ENCODE results near the gene PCGF3.

PCGF3 gene, protein sequence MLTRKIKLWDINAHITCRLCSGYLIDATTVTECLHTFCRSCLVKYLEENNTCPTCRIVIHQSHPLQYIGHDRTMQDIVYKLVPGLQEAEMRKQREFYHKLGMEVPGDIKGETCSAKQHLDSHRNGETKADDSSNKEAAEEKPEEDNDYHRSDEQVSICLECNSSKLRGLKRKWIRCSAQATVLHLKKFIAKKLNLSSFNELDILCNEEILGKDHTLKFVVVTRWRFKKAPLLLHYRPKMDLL

DNA sequence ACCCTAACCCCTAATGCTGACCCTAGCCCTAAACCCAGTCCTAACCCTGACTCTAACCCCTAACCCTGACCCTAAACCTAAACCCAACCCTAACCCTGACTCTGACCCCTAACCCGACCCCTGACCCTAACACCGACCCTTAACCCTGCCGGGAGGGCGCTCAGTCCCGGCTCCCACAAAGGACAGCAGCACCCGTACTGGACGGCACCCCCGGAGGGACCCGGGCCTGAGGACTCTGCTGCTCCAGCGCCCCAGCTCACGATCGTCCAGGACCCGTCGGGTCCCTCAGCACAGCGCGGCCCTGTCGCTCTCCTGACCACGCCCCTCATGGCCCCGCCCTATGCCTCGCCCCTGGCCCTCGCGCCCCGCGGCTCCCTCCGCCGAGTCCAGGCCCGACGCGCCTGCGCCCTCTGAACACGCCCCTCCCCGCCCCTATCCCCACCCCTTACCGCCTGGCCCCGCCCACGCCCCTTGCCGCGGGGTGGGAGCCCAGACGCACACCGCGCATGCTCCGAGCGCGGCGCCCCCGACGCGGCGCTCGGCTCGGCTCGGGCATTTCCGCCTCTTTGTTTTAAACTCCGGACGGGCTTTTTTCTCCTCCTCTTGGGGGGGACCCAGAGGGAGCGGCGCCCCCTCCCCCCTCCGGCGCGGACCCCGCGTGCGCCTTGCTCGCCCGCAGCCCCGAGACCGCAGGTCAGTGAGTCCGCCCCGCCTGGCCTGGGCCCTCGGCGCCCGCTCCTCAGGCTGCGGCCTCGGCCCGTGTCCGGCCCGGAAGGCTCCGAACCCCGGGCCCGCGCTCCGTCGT lies at the start of gene PCGF3:
PCGF3 (plus strand) TSS at position 555 of the 805 bp plus-strand sequence. CDS start 27,849 bp downstream, outside the sequence.
- Mint-ChIP-seq H3K4me3 (peak within 1 kb of the TSS; percentile 68), H3K9me3 (ENCODE audit: low read depth) (no peaks in the 10 kb centered on the region), H3K27ac (no peak within 1 kb of the TSS), H3K27me3 (no peaks in the 10 kb centered on the region), H3K4me1 (ENCODE audit: low read depth) (peaks cover 20% of the 10 kb centered on the region), H3K36me3 (no peaks in the 10 kb centered on the region)

GRCh38 chr4:656436-657337 lies 48.9 kb upstream of the PCGF3 start:
- Mint-ChIP-seq H3K4me3 (no peak overlapping the region), H3K27me3 (no peaks in the 10 kb centered on the region), H3K36me3 (peaks cover 5% of the 10 kb centered on the region), H3K27ac (no peak overlapping the region), H3K4me1 (ENCODE audit: low read depth) (peaks cover 1% of the 10 kb centered on the region), H3K9me3 (ENCODE audit: low read depth) (no peaks in the 10 kb centered on the region)

DNA sequence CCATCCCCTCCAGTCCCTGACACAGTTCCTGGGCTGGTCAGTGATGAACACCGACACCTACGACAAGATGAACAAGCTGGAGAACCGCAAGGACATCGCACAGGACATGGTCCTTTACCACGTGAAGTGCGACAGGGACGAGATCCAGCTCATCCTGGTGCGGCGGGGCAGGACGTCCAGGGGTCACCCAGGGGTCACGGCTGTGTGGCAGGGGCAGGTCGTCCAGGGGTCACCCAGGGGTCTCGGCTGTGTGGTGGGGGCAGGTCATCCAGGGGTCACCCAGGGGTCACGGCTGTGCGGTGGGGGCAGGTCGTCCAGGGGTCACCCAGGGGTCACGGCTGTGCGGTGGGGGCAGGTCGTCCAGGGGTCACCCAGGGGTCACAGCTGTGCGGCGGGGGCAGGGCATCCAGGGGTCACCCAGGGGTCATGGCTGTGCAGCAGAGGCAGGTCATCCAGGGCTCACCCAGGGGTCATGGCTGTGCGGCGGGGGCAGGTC lies 48.2 kb upstream of the PCGF3 start:
- Mint-ChIP-seq H3K9me3 (ENCODE audit: low read depth) (no peaks in the 10 kb centered on the region), H3K4me3 (no peak overlapping the region), H3K27ac (no peak overlapping the region), H3K4me1 (ENCODE audit: low read depth) (peaks cover 2% of the 10 kb centered on the region), H3K36me3 (peaks cover 5% of the 10 kb centered on the region), H3K27me3 (no peaks in the 10 kb centered on the region)

DNA sequence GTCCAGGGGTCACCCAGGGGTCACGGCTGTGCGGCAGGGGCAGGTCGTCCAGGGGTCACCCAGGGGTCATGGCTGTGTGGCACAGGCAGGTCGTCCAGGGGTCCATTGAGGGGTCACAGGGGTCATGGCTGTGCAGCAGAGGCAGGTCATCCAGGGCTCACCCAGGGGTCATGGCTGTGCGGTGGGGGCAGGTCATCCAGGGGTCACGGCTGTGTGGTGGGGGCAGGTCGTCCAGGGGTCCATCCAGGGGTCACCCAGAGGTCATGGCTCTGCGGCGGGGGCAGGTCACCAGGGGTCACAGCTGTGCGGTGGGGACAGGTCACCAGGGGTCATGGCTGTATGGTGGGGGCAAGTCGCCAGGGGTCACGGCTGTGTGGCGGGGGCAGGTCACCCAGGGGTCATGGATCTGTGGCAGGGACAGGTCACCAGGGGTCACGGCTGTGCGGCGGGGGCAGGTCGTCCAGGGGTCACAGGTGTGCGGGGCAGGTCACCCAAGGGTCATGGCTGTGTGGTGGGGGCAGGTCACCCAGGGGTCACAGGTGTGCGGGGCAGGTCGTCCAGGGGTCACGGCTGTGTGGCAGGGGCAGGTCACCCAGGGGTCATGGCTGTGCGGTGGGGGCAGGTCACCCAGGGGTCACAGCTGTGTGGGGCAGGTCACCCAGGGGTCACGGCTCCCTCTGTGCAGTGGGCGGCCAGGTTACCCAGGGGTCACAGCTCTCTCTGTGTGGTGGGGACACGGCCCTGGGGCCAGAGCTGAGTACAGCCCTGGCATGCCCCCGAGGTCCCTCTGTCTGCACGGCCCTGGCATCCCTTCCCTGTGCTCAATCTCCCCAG lies 47.6 kb upstream of the PCGF3 start:
- H3K27me3 Mint-ChIP-seq, result no peaks in the 10 kb centered on the region
- peaks cover 5% of the 10 kb centered on the region for H3K4me1 Mint-ChIP-seq (ENCODE audit: low read depth)
- H3K36me3 Mint-ChIP-seq, result peaks cover 5% of the 10 kb centered on the region
- H3K4me3 Mint-ChIP-seq, result no peak overlapping the region
- H3K27ac Mint-ChIP-seq, result no peak overlapping the region
- H3K9me3 Mint-ChIP-seq (ENCODE audit: low read depth), result no peaks in the 10 kb centered on the region

GRCh38 chr4:658681-659667 lies 46.7 kb upstream of the PCGF3 start:
- Mint-ChIP-seq H3K36me3 (peaks cover 5% of the 10 kb centered on the region), H3K9me3 (ENCODE audit: low read depth) (no peaks in the 10 kb centered on the region), H3K27ac (no peak overlapping the region), H3K4me3 (no peak overlapping the region), H3K4me1 (ENCODE audit: low read depth) (peaks cover 5% of the 10 kb centered on the region), H3K27me3 (no peaks in the 10 kb centered on the region)

DNA sequence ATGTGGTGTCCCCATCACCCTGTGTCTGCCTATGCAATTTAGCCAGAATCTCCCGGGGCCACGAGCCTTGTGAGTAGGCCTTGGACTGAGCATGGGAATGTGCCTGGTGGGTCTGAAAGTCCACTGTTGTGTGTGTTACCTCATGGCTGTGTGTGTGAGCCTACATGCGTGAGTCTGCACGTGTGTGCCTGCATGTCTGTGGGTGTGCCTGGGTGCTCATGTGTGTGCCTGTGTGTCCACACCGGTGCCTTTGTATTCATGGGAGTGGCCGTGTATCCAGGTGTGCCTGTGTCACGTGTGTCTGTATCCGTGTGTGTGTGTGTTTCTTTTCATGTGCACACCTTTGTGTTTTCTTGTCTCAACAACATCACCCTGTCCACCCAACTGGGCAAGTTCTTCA lies 45.8 kb upstream of the PCGF3 start:
- no peak overlapping the region for H3K27ac Mint-ChIP-seq

GRCh38 chr4:660401-660800 lies 45.2 kb upstream of the PCGF3 start:
- Mint-ChIP-seq H3K4me1 (ENCODE audit: low read depth) (peaks cover 12% of the 10 kb centered on the region), H3K36me3 (peaks cover 5% of the 10 kb centered on the region), H3K27me3 (no peaks in the 10 kb centered on the region), H3K4me3 (no peak overlapping the region), H3K27ac (peak overlapping the region; percentile 24), H3K9me3 (ENCODE audit: low read depth) (no peaks in the 10 kb centered on the region)

More for the DNA sequence above, 45.8 kb upstream of the PCGF3 start:
- Mint-ChIP-seq H3K4me3 (no peak overlapping the region), H3K9me3 (ENCODE audit: low read depth) (no peaks in the 10 kb centered on the region), H3K27me3 (no peaks in the 10 kb centered on the region), H3K36me3 (peaks cover 5% of the 10 kb centered on the region), H3K4me1 (ENCODE audit: low read depth) (peaks cover 12% of the 10 kb centered on the region)

GRCh38 chr4:661231-661630 lies 44.4 kb upstream of the PCGF3 start:
- H3K27ac Mint-ChIP-seq, result no peak overlapping the region
- H3K4me1 Mint-ChIP-seq (ENCODE audit: low read depth), result peaks cover 12% of the 10 kb centered on the region
- H3K4me3 Mint-ChIP-seq, result peak overlapping the region; percentile 8
- no peaks in the 10 kb centered on the region for H3K9me3 Mint-ChIP-seq (ENCODE audit: low read depth)
- no peaks in the 10 kb centered on the region for H3K27me3 Mint-ChIP-seq
- peaks cover 5% of the 10 kb centered on the region for H3K36me3 Mint-ChIP-seq

GRCh38 chr4:661881-662761 lies 43.5 kb upstream of the PCGF3 start:
- Mint-ChIP-seq H3K27ac (no peak overlapping the region), H3K27me3 (no peaks in the 10 kb centered on the region), H3K4me1 (ENCODE audit: low read depth) (peaks cover 12% of the 10 kb centered on the region), H3K9me3 (ENCODE audit: low read depth) (no peaks in the 10 kb centered on the region), H3K4me3 (peak overlapping the region; percentile 84), H3K36me3 (peaks cover 5% of the 10 kb centered on the region)

- peaks cover 5% of the 10 kb centered on the region for H3K36me3 Mint-ChIP-seq
- peaks cover 12% of the 10 kb centered on the region for H3K4me1 Mint-ChIP-seq (ENCODE audit: low read depth)
- peak overlapping the region; percentile 83 for H3K27ac Mint-ChIP-seq
- no peaks in the 10 kb centered on the region for H3K27me3 Mint-ChIP-seq
- H3K9me3 Mint-ChIP-seq (ENCODE audit: low read depth), result no peaks in the 10 kb centered on the region
- H3K4me3 Mint-ChIP-seq, result peak overlapping the region; percentile 84
Measured at GRCh38 chr4:663046-663437, 42.6 kb upstream of the PCGF3 start.

- Mint-ChIP-seq H3K36me3 (peaks cover 5% of the 10 kb centered on the region), H3K9me3 (ENCODE audit: low read depth) (no peaks in the 10 kb centered on the region), H3K4me1 (ENCODE audit: low read depth) (peaks cover 12% of the 10 kb centered on the region), H3K27me3 (no peaks in the 10 kb centered on the region), H3K27ac (peak overlapping the region; percentile 58), H3K4me3 (peak overlapping the region; percentile 84)
Measured at GRCh38 chr4:663438-664428, 41.9 kb upstream of the PCGF3 start.

Measured in activated naive CD8-positive, alpha-beta T cell (primary cell).